Bone marrow (tissue), 2 donors: ENCODE results near the gene SP110.
"Not testable (repeated sequence)": the region's sequence is repeated elsewhere in the genome, so short reads cannot be mapped to it uniquely, and the experiment has no call there.

Experiments used
- DNase-seq, 2 donors: peaks; one replicate each; lab custom pipeline; 2025; lab: John Stamatoyannopoulos, UW

The SP110 gene

DNA sequence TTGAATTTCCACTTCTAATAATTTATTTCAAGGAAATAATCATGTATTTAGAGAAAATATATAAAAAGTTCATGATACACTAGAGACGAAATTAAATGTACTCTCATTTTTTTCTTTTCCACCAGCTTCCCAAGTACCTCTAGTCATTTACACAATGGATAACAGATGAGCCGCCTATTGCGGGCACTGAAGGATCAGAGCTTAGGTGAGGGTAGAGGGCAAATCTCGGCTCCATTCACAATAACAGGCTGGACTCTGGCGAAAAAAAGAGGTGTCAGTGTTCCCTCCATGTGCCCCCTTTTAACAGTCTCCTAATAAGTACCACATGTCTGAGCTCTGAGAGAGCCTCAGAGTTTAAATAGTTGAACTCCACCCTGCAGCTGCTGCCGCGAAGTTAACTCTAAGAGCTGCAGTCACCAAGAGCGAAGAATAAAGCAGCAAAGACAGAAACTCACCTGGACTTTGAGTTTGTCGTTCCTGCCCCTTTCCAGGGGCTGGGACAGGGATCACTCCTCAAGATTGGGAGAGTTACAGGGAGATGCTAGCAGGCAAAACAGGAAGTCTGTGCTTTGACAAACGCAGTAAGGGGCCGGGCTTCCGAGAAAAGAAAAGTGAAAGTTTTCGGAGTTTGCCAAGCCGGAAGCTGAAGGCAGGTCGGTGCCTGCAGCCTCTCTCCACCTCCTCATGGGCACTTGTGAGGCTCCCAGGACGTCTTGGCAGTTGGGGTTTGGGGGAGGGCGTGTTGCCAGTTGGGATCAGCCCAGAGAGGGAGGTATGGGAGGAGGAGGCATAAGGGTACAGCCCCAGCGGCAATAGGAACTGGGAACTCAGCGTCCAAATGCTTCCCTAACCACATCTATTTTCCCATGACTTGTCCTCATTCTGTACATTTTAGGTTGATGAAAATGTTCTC is at the start of gene SP110:
Gene SP110 (minus strand): TSS at position 566 of the 913 bp plus-strand sequence. CDS start 3,057 bp downstream, outside the sequence.
- DNase-seq: peak; percentile 55 to 85

DNA sequence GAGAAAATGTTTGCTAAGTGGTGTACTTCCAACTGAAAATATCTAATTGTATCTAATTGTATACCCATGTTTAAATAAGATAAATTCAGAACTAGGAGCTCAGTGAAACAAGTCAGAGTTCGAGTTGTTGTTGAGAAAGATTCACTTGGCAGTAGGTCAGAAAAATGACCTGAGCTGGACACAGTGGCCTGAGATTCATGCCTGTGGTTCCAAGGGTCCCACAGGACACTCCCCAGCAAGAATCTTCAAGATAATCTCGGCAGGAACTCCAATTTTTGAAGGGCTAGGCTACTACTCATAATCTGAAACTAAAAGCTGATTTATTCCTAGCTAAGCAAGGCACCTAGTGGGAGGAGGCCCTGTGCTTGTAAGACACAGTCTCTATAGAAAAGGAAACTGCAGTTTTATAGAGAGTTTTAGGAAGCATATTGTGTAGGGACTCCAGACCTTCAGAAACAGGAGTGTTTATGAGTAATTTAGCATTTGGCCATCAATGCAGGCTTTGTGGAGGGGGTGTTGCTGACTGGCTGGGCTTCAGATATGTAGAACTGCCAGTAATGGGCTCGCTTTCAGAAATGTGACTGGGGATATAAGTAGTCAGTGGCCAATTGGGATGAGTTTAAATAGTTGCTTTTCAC is 48.9 kb upstream of the SP110 start:
- DNase-seq: no peak

- no peak for DNase-seq
Measured at GRCh38 chr2:230267556-230267955, 47.8 kb upstream of the SP110 start.

DNA sequence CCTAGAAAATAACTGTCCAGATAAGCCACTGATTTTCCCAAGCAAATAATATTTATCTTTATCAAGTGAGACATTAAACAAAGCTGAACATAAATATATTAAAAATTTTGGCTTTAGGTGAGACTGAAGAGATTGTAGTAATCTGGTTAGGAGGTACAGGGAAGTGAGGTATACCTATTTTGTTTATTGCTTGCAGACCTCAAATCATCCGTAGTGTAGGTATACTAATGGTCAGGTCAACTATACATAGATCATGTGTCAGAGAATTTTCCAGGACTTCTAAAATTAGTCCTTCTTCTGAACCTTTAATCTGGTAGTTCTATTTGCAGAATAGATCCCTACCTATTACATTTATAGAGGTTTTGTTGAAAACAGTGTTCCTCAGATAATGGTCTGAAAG is 47.3 kb upstream of the SP110 start:
- no peak for DNase-seq

DNA sequence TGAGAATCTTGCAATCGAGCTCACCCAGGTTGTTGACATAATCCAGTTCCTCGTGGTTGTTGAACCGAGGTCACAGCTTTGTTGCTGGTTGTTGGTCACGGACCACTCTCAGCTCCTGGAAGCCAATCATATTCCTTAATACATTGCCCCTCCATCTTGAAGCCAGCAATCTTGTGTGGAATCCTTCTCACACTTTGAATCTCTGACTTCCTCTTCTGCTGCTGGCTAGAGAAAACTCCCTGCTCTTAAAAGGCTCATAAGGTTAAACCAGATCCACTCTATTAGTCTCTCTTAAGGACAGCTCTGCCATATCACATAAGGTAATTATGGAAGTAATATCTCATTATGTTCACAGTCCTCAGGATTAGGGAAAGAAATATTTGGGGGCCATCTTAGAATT is 46.9 kb upstream of the SP110 start:
- DNase-seq: no peak

DNA sequence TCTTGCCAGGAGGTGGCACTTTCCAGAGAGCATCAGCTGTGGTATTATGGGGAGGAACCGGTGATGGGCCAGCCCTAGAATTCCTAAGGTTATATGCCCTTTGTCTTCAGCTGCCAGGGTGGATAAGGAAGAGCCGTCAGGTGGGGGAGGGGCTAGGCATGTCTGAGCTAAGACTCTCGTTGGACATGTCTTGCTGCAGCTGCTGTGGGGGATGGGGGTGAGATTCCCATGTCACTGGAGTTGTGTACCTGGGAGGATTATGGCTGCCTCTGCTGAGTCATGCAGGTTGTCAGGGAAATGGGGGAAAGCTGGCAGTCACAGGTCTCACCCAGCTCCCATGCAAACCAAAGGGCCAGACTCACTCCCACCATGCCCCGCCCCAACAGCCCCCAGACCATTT is 45.2 kb upstream of the SP110 start:
- DNase-seq: not testable (repeated sequence)

DNA sequence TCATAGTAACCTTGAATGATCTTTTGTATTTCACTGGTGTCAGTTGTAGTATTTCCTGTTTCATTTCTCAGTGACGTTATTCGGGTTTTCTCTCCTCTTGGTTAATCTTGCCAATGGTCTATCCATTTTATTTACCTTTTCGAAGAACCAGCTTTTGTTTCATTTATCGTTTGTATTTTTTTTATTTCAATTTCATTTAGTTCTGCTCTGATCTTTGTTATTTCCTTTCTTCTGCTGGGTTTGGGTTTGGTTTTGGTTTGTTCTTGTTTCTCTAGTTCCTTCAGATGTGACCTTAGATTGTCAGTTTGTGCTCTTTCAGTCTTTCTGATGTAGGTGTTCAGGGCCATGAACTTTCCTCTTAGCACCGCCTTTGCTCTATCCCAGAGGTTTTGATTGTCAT is 42.5 kb upstream of the SP110 start:
- DNase-seq: no peak

DNA sequence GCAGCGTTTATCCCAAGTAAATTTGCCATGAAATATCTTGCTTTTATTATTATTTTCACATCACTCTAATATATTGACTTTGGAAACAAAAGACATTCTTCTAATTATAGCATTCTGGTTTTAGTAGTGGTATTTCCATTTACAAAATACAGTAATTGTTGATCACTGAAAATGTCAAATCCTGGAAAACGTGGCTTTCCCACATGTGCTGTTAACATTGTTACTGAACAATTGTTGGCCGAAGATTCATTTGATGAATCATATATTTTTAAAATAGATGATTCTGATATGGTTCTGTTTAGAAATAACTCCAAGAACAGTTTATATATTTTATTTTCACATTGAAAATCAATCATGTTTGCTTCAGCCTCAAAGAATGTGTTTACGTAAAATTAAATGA is 38.7 kb upstream of the SP110 start:
- DNase-seq: no peak

- no peak for DNase-seq
Measured at GRCh38 chr2:230256733-230257332, 37.0 kb upstream of the SP110 start.

GRCh38 chr2:230254152-230254881 is 34.5 kb upstream of the SP110 start:
- no peak for DNase-seq

- no peak for DNase-seq
Measured at GRCh38 chr2:230250231-230250630, 30.4 kb upstream of the SP110 start.

DNA sequence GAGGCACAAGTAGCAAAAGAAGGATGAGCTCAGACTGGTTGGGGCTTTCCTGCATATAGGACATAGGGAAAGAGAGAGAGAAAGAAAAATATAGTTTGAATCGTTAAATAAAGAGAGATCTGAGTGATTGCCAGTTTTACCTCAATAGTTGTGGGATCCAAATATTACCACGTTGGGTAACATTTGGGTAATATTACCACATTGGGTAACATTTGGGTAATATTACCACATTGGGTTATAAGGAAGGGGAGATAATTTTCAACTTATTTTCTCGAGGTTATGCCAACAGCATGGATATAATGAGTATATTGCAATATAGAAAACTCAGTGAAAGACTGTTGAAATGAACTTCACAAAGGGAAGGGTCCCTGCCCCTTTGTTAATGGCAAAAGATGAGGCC is 26.4 kb upstream of the SP110 start:
- no peak for DNase-seq

- no peak for DNase-seq
Measured at GRCh38 chr2:230244211-230244610, 24.4 kb upstream of the SP110 start.

DNA sequence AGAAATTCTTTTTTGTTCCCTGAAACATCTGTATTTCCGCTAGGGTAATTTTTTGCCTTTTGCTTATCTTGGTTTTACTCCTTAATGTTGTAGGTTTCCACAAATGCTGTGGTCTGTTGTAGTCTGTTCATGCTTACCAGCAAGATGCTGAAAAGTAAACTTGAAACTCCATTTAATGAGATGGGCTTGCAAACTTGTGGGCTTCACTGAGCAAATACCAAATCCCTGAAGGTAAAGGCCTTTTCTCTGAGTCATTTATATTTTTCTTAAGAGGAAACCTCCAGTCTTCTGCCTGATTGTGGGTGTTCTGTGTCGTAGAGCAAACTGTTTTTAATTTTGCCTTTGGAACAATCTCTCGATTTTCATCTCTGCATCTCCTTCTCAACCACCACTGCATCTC is 15.1 kb upstream of the SP110 start:
- DNase-seq: no peak

GRCh38 chr2:230234122-230234722 is 14.4 kb upstream of the SP110 start:
- no peak for DNase-seq

GRCh38 chr2:230231251-230231650 is 11.5 kb upstream of the SP110 start:
- peak in 1 of 2 donors; percentile 13 for DNase-seq

DNA sequence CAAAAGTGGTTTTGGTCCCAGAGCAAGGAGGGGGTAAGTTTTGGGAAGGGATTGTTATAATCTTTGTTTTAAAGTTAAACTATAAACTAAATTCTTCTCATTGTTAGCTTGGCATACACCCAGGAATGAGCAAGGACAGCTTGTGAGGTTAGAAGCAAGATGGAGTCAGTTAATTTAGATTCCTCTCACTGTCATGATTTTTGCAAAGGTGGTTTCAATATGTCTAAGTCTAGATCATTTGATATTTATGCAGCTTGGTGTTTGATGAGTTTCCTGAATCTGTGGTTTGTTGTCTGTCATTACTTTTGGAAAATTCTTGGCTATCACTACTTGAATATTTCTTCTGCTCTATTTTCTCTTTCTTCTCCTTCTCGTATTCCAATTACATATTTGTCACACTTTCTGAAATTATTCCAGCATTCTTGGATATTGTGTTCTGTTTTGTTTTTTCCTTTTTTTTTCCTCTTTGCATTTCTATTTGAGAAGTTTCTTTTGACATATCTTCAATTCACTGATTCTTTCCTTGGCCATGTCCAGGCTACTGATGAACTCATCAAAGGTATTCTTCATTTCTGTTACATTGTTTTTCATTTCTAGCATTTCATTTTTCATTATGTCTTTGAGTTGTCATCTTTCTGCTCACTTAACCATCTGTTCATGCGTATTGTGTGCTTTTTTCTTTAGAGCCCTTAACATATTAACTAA is 10.9 kb upstream of the SP110 start:
- DNase-seq: no peak

DNA sequence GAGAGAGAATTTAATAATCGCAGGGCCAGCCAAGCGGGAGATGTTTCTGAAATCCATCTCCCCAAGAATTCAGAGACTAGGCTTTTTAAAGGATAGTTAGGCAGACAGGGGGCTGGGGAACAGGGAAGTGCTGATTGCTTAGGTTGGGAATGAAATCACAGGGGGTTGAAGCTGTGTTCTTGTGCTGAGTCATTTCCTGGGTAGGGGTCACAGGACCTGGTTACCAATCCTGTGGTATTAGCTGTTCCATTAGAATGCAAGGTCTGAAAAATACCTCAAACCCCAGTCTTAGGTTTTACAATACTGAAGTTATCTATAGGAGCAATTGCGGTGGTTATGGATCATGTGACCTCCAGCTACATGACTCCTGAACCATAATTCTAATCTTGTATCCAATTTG is 10.3 kb upstream of the SP110 start:
- DNase-seq: no peak

DNA sequence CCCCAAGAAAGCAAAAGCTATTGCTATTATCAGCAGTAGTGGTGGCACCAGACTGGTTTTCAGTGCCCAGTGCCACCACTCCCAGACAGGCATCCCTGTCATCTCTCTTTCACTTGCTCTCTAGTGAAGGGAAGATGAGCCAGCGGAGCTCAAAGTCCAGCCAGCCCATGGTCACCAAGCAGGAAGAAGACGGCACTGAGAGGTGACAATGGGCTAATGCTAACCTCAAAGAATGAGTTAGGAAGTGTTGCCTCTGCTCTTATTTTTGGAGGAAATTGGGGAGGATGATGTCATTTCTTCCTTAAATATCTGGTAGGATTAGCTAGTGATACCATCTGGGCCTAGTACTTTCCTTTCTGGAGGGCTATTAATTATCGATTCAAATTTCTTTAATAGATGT is 7.4 kb upstream of the SP110 start:
- DNase-seq: no peak

DNA sequence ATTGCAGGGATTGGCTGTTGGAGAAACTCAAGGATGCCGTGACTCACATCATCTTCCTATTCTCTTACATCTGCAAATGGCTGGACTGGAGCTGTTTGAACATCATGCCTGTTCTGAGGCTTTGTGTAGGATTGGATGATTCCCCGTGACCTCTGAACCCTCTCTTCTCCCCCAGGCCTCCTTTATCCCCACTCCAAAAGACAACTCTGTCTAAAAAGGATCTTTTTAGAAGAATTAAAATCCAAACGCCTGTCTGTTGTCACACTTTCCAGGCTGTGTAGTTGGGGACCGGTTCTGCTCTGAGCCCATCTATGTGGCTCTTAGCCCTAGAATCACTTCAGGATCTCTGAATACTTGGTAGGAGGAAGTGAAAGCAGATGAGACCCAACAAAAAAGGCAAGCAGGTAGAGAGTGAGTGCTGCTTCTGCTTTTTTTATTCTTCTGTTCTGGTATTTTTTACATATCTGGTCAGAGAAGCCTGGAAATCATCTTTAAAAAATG is 6.3 kb upstream of the SP110 start:
- no peak for DNase-seq

DNA sequence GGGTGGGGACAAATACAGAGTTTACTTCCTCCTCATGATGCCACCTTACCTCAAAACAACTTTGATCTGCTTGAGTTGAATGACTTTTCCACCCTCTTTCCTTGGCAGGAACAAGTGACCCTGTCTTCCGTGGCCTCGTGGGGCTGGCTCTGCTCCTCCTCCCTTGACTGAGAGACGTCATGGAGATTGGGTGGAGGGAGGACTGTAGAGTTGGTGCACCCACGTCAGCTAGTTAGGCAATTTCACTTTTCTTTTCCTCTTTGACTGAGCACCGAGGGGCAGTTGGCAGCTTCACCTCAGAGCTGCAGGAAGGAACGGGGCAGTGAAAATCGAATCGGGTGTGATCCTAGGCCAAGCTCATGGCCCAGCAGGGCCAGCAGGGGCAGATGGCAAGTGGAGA is 5.7 kb upstream of the SP110 start, which contains the start of gene SP140:
Gene SP140 (plus strand): TSS at position 251 of the 400 bp plus-strand sequence. CDS start 109 bp downstream, at position 360.
- DNase-seq: no peak
